Pulmonary artery endothelial cell (primary cell): ENCODE data around the gene GAPDHS. TPM values are rescaled to one million over a fixed set of nuclear protein-coding genes. Genes with fewer than 3 reads are reported as not detected.

ENCODE experiments used
- DNase-seq: peaks from one replicate; pipeline ENCODE4 v3.0.0-alpha.2; 2011; ENCODE audit warnings: low read depth, low spot score
- total RNA-seq: library from RNA; depleted of rRNA; stranded (reverse); fragments of >200 nt; gene quantifications from 2 replicates; pipeline ENCODE4 v1.2.3, GENCODE V29; 2014

The GAPDHS gene
- total RNA-seq, result not detected in 2 replicates

DNA sequence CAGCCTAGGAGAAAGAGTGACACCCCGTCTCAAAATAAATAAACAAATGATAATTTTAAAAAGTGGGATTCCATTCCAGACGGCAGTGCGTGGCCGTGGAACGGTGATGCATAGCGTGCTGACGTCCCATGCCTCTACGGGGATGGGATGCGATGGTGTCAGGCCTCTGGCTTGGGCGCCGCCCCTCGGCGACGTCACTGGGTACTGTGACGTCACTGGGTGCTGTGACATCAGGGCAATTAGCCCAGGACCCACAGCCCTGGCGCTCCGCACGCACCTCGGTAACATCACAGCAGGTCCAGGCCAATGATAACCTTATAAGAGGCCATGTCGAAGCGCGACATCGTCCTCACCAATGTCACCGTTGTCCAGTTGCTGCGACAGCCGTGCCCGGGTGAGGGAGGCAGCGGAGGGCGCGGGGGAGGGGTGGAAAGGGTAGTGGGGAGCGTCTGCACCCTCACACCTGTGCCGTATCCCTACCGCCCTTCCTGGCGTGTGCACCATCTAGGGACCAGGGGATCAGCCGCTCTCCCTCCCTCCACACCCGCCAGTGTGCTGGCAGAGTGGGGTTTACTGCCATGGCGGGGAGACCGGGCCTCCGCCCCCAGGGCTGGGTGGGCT is at the start of gene GAPDHS:
Gene GAPDHS (plus strand): TSS at position 256 of the 621 bp plus-strand sequence. CDS start 72 bp downstream, at position 328.
- DNase-seq, result no peak

DNA sequence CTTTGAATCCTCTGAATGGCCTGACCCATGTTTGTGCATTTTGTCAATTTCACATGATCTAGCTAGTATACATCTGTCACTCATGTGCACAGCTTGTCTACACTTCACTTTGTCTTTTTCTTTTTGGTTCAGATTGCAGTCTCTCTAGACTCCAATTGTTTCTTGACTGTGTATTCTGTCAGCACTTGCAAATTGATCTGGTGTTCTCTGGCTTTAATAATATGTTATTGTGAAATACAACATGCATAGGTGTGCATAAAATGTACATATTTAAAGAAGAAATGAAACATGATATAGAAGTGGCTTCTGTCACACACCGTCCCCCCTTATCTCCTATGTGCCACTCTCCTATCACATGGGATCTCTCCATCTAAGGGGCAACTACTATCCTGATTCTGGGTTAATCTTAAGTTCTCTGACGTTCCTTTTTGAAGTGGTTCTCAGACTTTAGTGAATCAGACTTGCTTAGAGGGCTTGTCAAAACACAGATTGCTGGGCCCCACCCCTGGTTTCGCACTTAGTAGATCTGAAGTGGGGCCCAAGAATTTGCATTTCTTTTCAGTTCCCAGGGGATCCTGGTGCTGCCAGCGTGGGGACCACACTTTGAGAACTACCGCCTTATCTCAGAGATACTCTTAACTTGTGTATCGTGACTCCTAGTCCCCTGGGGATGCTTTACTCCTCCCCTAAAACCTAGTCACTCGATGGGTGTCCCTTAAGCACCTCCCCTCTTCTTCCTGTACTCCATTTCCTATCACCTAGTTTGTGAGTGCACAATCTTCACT is 48.8 kb upstream of the GAPDHS start:
- no peak for DNase-seq

DNA sequence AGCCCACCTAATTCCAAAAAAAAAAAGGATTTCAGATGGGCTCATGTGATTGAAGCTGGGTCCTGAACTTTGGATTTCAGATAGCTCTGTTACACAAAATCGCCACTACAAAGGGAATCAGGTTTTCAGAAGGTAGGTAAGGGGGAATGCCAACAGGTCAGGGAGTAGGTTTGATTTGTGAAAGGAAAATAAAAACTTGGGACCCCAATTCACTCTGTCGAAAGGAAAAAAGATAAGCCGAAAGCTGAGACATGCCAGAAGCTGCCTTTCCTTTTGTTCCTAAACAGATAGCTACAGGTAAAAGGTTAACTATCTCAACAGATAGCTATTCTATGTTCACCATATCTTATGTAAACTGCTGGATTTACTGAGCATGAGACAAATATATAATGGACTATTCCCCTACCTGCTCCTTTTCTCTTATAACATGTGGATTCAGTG is 47.0 kb upstream of the GAPDHS start:
- no peak for DNase-seq

DNA sequence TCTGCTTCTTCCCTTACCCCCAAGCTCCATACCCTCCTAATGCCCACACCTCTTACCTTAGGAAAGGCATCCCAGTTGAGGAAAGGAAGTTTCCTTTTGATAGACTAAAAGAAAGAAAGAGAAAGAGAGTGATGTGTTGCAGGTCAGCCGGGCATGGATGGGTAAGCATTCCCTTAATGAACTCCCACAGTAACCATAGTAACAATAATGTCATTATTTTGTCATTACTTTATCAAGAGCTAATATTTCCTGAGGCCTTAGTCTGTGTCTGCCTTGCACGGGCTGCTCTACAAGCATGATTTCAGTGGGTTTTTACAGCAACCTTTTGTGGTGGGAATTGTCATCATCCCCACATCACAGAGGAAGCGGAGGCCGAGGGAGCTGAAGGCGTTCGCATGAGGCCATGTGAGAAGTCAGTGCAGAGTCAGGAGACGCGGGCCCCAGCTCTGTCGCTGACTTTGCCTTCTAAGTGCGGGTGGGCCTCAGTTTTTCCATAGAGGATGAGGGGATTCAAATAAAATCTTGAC is 45.5 kb upstream of the GAPDHS start:
- DNase-seq, result no peak

DNA sequence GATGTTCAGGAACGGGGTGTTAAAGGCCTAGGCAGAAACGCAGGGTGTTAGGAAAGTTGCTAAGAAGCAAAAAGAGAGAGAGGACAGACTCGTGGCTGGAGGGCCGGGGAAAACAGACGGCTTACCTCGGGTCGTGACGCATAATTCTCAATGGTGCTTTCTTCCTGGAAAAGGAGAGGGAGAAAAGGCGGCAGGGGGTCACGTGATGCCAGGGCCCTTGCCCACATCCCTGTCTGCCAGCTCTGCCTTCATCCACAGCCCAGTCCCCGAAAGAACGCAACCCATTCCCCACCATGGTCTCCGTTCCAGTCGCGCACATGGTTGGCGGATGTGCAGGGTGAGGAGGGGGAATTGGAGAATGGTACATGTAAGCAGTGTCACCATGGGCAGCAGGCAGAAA is 44.6 kb upstream of the GAPDHS start:
- DNase-seq, result no peak

DNA sequence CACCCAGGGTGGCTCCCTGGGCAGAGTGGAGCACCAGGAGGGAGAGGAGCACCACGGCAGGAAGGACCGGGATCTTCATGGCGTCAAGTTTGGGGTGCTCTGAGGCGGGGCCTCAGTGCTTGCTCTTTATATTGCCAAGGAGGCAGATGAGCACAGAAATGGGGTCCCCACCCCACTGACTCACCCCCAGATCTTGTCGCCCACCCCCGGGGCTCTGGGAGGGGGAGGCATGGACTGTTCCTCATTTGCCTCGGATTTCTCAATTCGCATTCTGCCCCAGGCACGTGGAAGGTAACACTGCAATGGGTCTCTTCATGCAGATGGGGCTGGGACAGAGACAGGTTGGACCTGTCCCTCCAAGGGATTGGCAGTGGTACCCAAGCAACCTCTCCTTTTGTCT is 42.9 kb upstream of the GAPDHS start, which contains the start of gene KRTDAP:
Gene KRTDAP (minus strand): TSS at position 101 of the 400 bp plus-strand sequence. CDS start 22 bp downstream, at position 79.
- DNase-seq, result no peak

DNA sequence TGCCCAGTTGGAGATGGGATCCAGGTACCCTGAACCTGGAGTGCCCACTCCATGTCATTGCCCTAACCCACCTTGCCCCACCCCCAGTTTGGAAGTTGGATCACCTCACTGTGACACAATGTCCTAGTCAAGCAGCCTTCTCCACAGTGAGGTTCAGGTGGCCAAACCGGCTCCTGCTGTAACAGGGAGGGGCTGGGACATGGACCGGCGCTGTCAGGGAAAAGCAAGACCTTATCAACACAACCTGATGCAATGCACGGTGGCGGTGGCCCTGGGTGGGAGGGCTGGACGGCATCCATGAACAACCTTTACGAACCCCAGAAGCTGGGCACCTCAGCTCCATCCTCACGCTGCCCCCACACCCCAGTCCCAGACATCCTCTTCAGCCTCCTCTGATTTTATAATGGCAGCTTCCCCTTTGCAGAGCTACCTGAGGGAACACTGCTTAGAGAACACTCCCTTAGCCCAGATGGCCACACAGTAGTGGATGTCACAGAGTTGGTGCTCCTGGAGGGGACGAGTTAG is 41.4 kb upstream of the GAPDHS start:
- DNase-seq, result no peak

DNA sequence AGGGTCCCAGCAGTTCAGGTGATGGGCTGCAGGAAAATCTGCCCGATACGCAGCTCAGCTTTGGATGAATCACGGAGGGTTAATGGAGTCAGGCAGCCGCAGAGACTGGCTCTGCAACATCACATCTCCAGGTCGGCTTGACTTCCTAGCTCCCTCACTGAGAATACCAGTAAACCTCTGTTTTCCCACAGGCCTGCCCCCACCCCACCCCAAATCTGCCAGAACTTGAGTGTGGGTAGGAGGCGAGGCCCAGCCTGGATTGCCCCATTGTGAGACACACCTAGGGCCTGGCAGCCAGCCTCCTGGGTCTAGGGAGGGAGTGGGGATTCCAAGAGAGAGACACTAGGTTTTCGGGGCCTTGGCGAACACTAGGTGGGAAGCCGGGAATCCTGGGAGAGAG is 39.3 kb upstream of the GAPDHS start:
- no peak for DNase-seq

DNA sequence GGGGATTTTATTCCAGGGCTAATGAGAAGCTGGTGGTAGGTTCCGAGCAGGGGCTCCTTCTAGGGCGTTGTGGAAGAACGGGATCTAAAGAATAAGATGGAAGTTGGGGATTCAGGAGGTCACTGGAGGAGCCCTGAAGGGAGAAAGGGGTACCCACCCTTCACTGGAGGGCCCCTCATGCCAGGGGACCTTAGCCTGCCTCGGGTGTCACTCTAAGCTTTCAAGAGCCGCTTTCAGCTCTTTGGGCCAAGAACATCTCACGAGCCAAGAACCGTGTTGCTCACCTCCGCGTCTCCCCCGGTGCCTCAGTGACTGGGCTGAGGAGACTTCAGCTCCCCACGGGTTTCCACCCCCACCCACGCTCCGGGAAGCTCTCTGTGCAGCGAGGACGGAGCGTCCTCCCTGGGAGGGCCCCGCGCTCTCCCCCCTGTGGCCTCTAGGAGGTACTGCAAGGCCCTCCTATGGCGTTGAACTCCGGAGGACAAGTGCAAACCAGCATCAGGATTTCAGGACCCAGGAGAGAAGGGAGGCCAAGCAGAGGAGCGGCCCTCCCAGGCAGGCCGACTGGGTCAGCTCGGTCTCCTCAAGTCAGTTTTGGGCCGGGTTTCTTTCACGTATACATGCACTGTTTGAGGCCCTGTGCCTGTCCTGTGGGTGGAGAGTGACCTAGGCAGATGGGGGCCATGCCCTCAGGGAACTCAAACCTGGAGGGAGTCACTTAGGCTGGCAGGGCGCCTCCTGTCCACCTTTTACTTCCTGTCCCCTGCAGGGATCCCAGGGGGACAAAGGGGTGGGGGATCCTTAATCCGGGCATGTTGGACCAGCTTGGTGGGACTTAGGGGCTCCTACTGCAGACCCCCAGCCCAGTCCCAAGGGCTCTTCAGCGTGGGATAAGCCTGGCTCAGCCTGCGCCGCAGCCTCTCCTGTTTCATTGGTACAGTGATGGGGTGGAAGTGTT is 37.9 kb upstream of the GAPDHS start:
- DNase-seq, result no peak

DNA sequence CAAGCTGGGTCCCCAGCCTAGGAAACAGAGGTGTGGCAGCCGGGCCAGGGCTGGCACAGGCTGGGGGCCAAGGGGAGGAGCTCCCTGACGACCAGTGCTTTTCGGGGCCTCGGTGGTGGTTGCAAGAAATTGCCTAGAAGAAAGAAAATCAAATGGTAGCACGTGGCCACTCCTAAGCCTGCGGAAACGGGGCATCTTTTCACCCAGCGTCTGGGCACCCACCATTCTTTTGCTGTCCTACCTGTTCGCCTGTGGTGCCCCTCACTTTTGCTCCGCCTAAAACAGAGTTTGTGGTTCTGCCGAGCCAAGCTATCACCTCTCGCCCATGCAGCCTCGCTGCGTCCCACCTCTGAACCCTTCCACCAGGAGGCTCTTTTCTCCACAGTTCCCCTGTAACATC is 35.9 kb upstream of the GAPDHS start:
- DNase-seq, result no peak

DNA sequence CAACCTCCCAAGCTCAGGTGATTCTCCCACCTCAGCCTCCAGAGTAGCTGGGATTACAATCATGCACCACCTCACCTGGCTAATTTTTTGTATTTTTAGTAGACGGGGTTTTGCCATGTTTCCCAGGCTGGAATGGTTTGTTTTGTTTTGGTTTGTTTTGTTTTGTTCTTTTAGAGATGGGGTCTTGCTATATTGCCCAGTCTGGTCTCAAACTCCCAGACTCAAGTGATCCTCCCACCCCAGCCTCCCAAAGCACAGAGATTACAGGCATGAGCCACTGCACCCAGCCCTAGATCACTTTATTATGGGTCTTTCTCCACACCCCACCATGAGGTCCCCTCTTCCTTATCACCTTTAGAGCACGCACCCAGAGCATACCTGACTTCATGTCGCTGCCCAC is 35.0 kb upstream of the GAPDHS start:
- no peak for DNase-seq

DNA sequence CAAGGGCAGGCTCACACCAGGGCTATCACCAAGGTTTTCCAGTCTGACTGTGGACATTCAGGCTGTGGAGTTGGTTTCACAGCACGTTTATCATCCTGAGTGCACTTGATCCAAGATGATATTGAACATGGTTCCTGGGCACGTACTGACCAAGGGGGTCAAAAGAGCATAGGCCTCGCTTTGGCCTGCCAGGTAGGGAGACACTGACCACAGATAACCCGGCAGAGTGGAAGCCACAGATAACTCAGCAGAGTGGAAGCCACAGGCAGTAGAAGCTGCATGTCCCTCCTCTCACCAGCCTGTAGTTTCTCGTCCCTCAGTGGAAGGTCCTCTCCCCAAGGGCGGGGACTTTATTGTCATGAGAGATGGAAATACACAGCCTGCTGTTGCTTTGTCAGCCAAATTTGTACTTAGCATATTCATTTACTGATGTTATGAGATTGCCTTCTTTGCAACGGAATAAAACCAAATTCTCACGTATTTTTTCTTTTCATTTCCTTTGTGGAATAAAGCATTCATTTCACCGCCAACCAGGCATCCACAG is 34.2 kb upstream of the GAPDHS start:
- DNase-seq, result no peak

DNA sequence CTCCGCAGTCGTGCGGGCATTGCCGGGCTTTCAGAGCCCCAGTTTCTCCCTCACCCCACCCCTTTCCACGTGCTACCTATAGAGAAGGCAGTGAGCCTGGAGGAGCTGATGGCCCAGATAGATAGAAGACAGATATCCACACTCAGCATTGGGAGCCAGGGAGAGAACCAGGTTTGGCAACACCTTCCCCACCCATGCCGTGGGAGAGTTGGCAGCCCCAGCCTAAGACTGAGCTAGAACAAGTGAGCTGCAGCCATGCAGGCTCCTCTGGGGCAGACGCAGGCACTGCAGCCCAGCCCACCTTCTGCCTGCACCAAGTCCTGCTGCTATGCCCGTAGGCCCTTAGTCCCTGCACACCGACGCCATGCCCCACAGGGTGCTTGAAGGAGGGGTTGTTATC is 32.6 kb upstream of the GAPDHS start:
- no peak for DNase-seq

DNA sequence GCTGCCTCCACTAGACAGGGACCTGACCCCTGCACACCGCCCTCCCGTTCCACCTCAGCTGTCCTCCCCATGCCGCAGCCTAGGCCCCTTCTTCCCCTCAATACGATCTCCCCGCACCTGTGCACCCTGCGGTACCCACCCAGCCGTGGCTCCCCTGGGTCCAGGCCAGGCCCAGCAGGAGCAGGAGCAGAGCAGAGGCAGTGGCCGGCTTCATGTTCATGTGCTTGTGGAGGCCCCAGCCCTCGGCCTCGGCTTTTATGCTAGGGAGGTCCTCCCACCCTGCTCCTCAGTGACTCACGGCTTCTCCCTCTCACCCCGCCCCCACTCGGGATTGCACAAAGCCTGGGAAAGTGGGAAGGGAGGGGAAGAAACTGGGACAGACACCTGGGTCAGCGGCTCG is 31.6 kb upstream of the GAPDHS start:
- DNase-seq, result no peak

DNA sequence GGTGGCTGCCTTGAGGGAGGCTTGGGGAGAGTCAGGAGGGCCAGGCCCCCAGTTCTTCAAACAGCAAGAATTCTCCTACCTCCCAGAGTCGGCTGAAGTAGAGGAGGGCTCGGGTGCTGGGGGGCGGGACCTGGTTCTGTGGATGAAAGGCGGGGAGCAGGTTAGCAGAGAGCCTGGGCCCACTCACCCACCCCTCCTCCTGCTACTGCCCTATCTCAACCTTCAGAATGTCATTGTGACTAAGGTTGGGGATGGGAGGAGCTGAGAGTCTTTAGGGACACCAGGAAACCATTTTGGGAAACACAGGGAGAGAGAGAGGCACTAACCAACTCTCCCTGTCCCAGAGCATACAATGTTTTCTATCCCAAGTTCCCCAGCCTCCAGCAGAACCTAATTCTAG is 30.5 kb upstream of the GAPDHS start:
- DNase-seq, result no peak

DNA sequence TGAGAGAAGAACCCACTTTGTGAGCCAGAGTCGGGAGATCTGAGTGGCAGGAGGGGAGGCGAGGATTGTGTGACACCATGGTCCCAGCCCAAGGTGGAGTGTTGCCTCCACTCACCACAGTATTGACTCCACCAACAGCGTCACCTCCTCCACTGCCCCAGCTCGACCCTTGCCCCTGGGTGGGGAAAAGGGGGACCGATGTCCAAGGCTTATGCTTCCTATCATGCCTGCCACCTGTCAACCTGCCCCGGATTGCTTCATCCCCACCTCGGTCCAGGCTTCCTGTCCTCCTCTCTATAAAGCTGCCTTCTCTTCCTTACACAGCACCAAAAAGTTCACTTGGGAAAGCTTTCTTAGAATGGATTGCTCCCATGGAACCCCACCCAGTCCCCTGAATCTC is 27.2 kb upstream of the GAPDHS start:
- no peak for DNase-seq

DNA sequence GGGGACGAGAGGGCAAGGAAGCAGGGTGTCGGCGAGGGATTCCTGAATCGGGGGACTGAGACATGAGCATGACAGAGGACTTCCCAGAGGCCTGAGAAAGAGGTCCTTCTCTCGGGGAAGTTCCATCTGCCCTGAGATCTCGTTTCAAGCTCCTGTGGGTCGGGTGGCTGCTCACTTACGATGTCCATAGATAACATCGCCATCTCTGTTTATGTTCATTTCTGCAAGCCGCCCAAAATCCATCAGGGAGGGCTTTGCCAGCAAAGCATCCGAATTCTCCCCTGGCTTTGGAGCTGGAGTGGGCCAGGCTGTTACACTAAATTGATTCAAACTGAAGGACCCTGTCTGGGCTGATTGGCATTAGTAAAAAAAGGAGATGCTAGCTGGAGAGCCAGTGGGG is 25.7 kb upstream of the GAPDHS start:
- DNase-seq, result no peak

DNA sequence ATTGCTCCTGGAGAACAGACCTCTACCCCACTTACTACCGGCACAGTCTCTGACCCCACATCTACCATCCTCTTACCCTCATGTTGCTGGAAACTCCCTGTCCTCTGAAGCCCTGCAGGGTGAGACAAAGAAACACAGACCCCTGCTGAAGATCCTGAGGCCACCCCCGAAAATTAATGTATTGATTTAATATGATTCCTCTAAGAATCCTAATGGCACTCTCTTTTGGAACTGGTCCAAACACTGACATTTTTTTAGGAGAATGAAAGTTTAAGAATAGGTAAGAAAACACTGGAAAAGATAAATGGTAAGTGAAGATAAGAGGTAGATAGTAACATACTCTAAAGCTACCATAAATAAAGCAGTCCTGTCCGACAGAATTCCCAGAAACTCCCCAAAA is 25.1 kb upstream of the GAPDHS start:
- no peak for DNase-seq

DNA sequence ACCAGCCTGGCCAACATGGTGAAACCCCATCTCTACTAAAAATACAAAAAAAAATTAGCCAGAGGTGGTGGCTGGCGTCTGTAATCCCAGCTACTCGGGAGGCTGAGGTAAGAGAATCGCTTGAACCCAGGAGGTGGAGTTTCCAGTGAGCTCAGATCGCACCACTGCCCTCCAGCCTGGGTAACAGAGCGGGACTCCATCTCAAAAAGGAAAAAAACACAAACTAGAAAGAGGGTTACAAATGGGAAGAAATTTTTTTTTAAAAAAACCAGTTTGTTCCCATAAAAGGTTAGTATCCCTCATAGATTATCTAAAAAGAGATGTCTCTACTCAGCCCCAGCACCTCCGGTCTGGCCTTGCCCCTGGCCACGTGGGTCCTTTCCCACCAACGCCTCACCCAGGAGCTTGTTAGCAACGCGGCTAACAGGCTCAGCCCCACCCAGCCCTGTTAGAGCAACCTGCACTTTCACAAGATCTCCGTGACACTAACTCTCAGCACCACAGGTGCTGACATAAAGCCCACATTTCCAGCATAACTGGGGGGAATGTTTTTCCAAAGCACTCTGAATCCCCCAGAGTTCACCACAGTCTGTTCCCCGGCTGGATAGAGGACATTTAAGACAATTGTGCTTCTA is 24.1 kb upstream of the GAPDHS start:
- no peak for DNase-seq

DNA sequence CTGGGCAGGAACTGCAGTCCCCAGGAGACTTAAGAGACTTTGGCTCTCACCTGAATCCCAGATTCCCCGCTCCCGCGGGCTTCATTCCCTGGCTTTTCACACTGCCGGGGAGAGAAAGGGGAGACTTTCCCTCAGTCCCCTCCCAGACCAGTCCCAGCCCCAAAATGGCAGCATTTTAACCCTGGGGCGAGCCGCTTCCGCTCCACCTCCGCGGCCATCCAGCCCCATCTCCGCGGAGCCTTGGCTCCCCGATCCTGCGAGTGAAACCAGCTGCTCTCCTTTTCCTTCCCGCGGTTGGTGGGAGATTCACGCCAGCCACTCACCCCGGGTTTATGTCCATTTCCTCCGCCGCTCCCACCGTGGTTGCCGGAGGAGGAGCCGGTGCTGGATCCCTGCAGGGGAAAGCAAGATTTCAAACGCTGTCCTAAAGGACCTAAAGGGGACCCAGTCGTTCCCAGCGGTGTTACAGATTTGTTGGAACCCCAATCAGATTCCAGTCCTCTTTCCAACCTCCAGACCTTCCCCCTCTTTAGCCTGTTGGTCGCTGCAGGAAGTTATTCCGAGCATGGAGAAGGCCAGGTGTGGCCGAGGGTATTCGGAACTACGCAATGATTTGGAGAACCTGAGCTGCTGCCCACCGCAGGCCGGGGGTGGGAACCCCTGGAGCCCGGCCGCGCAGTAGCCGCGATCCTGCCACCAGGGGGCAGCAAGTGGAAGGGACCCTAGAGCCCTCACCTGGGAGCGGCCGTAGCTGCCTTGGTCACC is 23.2 kb upstream of the GAPDHS start:
- no peak for DNase-seq
